HG02759 (cell line): Measurements from ENCODE around the gene BCKDHB.
A peak's percentile ranks its signal among the peaks of the same experiment; 100 is the strongest.
"Not testable (repeated sequence)": the region's sequence is repeated elsewhere in the genome, so short reads cannot be mapped to it uniquely, and the experiment has no call there.

Experiments used
- ATAC-seq: cut with Tn5 transposase; IDR thresholded peaks from one replicate; pipeline ENCODE4 v1.9.1; 2021; ENCODE audit warnings: mild to moderate bottlenecking, moderate library complexity; ENCODE audit not compliant: unreplicated experiment

Gene BCKDHB

GRCh38 chr6:80254716-80255115 lies 148.2 kb downstream of the BCKDHB start:
- ATAC-seq: no peak

GRCh38 chr6:80256691-80257090 lies 150.2 kb downstream of the BCKDHB start:
- no peak for ATAC-seq

GRCh38 chr6:80259118-80259517 lies 152.6 kb downstream of the BCKDHB start:
- ATAC-seq: no peak

GRCh38 chr6:80263585-80263984 lies 157.1 kb downstream of the BCKDHB start:
- no peak for ATAC-seq

GRCh38 chr6:80268865-80269730 lies 162.6 kb downstream of the BCKDHB start:
- no peak for ATAC-seq

GRCh38 chr6:80271074-80271473 lies 164.6 kb downstream of the BCKDHB start:
- ATAC-seq: no peak

- ATAC-seq: no peak
These were observed 166.5 kb downstream of the BCKDHB start for GRCh38 chr6:80272988-80273387.

GRCh38 chr6:80276861-80277260 lies 170.4 kb downstream of the BCKDHB start:
- ATAC-seq: no peak

GRCh38 chr6:80277501-80277900 lies 171.0 kb downstream of the BCKDHB start:
- no peak for ATAC-seq

- peak; percentile 63 for ATAC-seq
These were observed 174.0 kb downstream of the BCKDHB start for GRCh38 chr6:80280262-80281010.

GRCh38 chr6:80282913-80283554 lies 176.6 kb downstream of the BCKDHB start:
- ATAC-seq: no peak

GRCh38 chr6:80287112-80287511 lies 180.6 kb downstream of the BCKDHB start:
- no peak for ATAC-seq

- no peak for ATAC-seq
These were observed 181.1 kb downstream of the BCKDHB start for GRCh38 chr6:80287607-80288006.

GRCh38 chr6:80289727-80290126 lies 183.3 kb downstream of the BCKDHB start:
- ATAC-seq: no peak

- not testable (repeated sequence) for ATAC-seq
These were observed 188.1 kb downstream of the BCKDHB start for GRCh38 chr6:80294531-80294930.

- ATAC-seq: no peak
These were observed 196.2 kb downstream of the BCKDHB start for GRCh38 chr6:80302716-80303115.

GRCh38 chr6:80304014-80304413 lies 197.5 kb downstream of the BCKDHB start:
- no peak for ATAC-seq

- no peak for ATAC-seq
These were observed 208.1 kb downstream of the BCKDHB start for GRCh38 chr6:80314531-80314930.

GRCh38 chr6:80316686-80317231 lies 210.3 kb downstream of the BCKDHB start:
- no peak for ATAC-seq

GRCh38 chr6:80319196-80319595 lies 212.7 kb downstream of the BCKDHB start:
- ATAC-seq: no peak

- no peak for ATAC-seq
These were observed 214.5 kb downstream of the BCKDHB start for GRCh38 chr6:80321011-80321410.
